Astrocyte (in vitro differentiated cells and primary cell): Measurements from ENCODE around the gene ATP8A1. TPM values are rescaled to one million over a fixed set of nuclear protein-coding genes. Genes with fewer than 3 reads are reported as not detected.
"Not testable (repeated sequence)": the region's sequence is repeated elsewhere in the genome, so short reads cannot be mapped to it uniquely, and the experiment has no call there.

Source experiments
- DNase-seq: peaks from one replicate; pipeline ENCODE4 v3.0.0-alpha.2; 2010; ENCODE audit warnings: low read depth
- FAIRE-seq: peaks from 2 replicates; lab custom pipeline; 2011; peaks lifted over from hg19 to GRCh38; lab: Jason Lieb, UNC
- H2AFZ ChIP-seq: 2 replicates; pipeline ENCODE4 v1.6.0; 2012; ENCODE audit warnings: low read depth, low read length, inconsistent platforms
- H3K27ac ChIP-seq: 2 replicates; pipeline ENCODE4 v1.5.1; 2011; ENCODE audit warnings: low read depth, low read length, inconsistent platforms
- H3K27me3 ChIP-seq: 2 replicates; pipeline ENCODE4 v1.6.0; 2011; ENCODE audit warnings: low read length, inconsistent platforms; ENCODE audit not compliant: insufficient read depth
- H3K36me3 ChIP-seq: 2 replicates; pipeline ENCODE4 v1.5.1; 2011; ENCODE audit warnings: low read length, inconsistent platforms; ENCODE audit not compliant: insufficient read depth
- H3K4me1 ChIP-seq: 2 replicates; pipeline ENCODE4 v1.5.1; 2011; ENCODE audit warnings: low read length, inconsistent platforms; ENCODE audit not compliant: insufficient read depth
- H3K4me2 ChIP-seq: 2 replicates; pipeline ENCODE4 v1.6.0; 2012; ENCODE audit warnings: low read length, inconsistent platforms
- H3K4me3 ChIP-seq: 2 replicates; pipeline ENCODE4 v1.5.1; 2011; ENCODE audit warnings: low read depth, mild to moderate bottlenecking, low read length, inconsistent platforms; ENCODE audit not compliant: insufficient read depth
- H3K79me2 ChIP-seq: 2 replicates; pipeline ENCODE4 v1.6.0; 2012; ENCODE audit warnings: mild to moderate bottlenecking, low read length, inconsistent platforms; ENCODE audit not compliant: insufficient read depth
- H3K9ac ChIP-seq: 2 replicates; pipeline ENCODE4 v1.6.0; 2012; ENCODE audit warnings: mild to moderate bottlenecking, low read length, inconsistent platforms
- H3K9me3 ChIP-seq: 2 replicates; pipeline ENCODE4 v1.5.1; 2012; ENCODE audit warnings: low read depth, mild to moderate bottlenecking, low read length, inconsistent platforms; ENCODE audit not compliant: insufficient read depth
- H4K20me1 ChIP-seq: 2 replicates; pipeline ENCODE4 v1.6.0; 2012; ENCODE audit warnings: low read length, inconsistent platforms; ENCODE audit not compliant: insufficient read depth
- H3K27ac Mint-ChIP-seq: one replicate; pipeline ENCODE4 v1.8.0; 2021; ENCODE audit warnings: mild to moderate bottlenecking, mixed read lengths; ENCODE audit not compliant: unreplicated experiment
- H3K27me3 Mint-ChIP-seq: one replicate; pipeline ENCODE4 v1.8.0; 2021; ENCODE audit warnings: low read depth, mixed read lengths; ENCODE audit not compliant: unreplicated experiment
- H3K36me3 Mint-ChIP-seq: one replicate; pipeline ENCODE4 v1.8.0; 2021; ENCODE audit warnings: low read depth, mixed read lengths; ENCODE audit not compliant: unreplicated experiment
- H3K4me1 Mint-ChIP-seq: one replicate; pipeline ENCODE4 v1.8.0; 2021; ENCODE audit warnings: low read depth, mixed read lengths; ENCODE audit not compliant: unreplicated experiment
- H3K4me3 Mint-ChIP-seq: one replicate; pipeline ENCODE4 v1.8.0; 2021; ENCODE audit warnings: mild to moderate bottlenecking, moderate library complexity, mixed read lengths; ENCODE audit not compliant: unreplicated experiment
- H3K9me3 Mint-ChIP-seq: one replicate; pipeline ENCODE4 v1.8.0; 2021; ENCODE audit warnings: mild to moderate bottlenecking, mixed read lengths; ENCODE audit not compliant: unreplicated experiment
- EZH2 ChIP-seq: IDR thresholded peaks from 2 replicates; pipeline ENCODE4 v1.6.1; 2012; ENCODE audit warnings: mild to moderate bottlenecking, low read length, inconsistent platforms; ENCODE audit not compliant: insufficient read depth
- total RNA-seq: library from RNA; stranded (reverse); gene quantifications from 2 replicates; pipeline ENCODE4 v1.2.1, GENCODE V29; 2021
- TF ChIP-seq, protein P1 (sequence below): IDR thresholded peaks from 2 replicates; pipeline ENCODE4 v1.5.1; 2011; ENCODE audit warnings: low read depth, mild to moderate bottlenecking, inconsistent platforms, low read length, moderate library complexity; ENCODE audit not compliant: insufficient read depth

The ATP8A1 gene
- total RNA-seq, 1 donor from 2014 or later: 2.9 TPM

GRCh38 chr4:42653626-42654560 lies 3.0 kb downstream of the ATP8A1 start:
- Histone ChIP-seq H3K9ac (no peak overlapping the region), H3K36me3 (no peaks in the 10 kb centered on the region), H3K27ac (no peak overlapping the region), H3K79me2 (no peaks in the 10 kb centered on the region), H3K4me3 (no peak overlapping the region), H3K27me3 (no peaks in the 10 kb centered on the region), H3K4me1 (peaks cover 32% of the 10 kb centered on the region), H3K4me2 (peak overlapping the region; percentile 53), H4K20me1 (no peaks in the 10 kb centered on the region), H2AFZ (no peak overlapping the region), H3K9me3 (no peaks in the 10 kb centered on the region)
- no peak for FAIRE-seq
- Mint-ChIP-seq H3K36me3 (no peaks in the 10 kb centered on the region), H3K9me3 (peaks cover 6% of the 10 kb centered on the region), H3K4me3 (no peak overlapping the region), H3K4me1 (peaks cover 25% of the 10 kb centered on the region), H3K27me3 (no peaks in the 10 kb centered on the region), H3K27ac (no peak overlapping the region)
- DNase-seq: peak; percentile 8
- TF ChIP-seq, protein P1, sequence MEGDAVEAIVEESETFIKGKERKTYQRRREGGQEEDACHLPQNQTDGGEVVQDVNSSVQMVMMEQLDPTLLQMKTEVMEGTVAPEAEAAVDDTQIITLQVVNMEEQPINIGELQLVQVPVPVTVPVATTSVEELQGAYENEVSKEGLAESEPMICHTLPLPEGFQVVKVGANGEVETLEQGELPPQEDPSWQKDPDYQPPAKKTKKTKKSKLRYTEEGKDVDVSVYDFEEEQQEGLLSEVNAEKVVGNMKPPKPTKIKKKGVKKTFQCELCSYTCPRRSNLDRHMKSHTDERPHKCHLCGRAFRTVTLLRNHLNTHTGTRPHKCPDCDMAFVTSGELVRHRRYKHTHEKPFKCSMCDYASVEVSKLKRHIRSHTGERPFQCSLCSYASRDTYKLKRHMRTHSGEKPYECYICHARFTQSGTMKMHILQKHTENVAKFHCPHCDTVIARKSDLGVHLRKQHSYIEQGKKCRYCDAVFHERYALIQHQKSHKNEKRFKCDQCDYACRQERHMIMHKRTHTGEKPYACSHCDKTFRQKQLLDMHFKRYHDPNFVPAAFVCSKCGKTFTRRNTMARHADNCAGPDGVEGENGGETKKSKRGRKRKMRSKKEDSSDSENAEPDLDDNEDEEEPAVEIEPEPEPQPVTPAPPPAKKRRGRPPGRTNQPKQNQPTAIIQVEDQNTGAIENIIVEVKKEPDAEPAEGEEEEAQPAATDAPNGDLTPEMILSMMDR: no peak
- no peak for TF ChIP-seq EZH2

DNA sequence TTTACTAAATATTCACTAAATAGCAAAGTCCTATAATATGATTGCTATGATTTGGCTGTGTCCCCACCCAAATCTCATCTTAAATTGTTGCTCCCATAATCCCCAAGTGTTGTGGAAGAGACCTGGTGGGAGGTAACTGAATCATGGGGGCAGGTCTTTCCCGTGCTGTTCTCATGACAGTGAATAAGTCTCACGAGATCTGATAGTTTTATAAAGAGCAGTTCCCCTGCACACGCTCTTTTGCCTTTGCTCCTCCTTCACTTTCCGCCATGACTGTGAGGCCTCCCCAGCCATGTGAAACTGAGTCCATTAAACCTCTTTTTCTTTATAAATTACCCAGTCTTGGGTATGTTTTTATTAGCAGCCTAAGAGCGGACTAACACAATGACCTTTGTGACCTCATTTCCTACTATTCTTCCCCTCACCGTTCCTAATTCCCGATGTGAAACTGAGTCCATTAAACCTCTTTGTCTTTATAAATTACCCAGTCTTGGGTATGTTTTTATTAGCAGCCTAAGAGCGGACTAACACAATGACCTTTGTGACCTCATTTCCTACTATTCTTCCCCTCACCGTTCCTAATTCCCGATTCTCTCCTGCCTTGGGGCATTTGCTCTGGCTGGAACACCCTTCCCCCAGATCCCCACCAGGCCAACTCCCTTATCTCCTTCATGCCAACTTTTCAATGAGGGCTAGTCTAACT lies 4.2 kb downstream of the ATP8A1 start:
- DNase-seq, H3K9me3 Mint-ChIP-seq, H3K9ac ChIP-seq, FAIRE-seq, H3K36me3 ChIP-seq, H3K79me2 ChIP-seq, H3K4me2 ChIP-seq, H2AFZ ChIP-seq, H3K27me3 ChIP-seq, H3K27ac Mint-ChIP-seq, H3K27me3 Mint-ChIP-seq, H3K4me3 ChIP-seq, H3K27ac ChIP-seq, H4K20me1 ChIP-seq, H3K4me3 Mint-ChIP-seq, H3K9me3 ChIP-seq, H3K36me3 Mint-ChIP-seq: not testable (repeated sequence)
- H3K4me1 Mint-ChIP-seq: peaks cover 20% of the 10 kb centered on the region
- H3K4me1 ChIP-seq: peaks cover 26% of the 10 kb centered on the region

- no peak overlapping the region for H3K4me3 Mint-ChIP-seq
- peaks cover 6% of the 10 kb centered on the region for H3K9me3 Mint-ChIP-seq
- H3K36me3 Mint-ChIP-seq: no peaks in the 10 kb centered on the region
- Histone ChIP-seq H3K27ac (no peak overlapping the region), H3K9ac (no peak overlapping the region), H3K4me2 (no peak overlapping the region), H3K36me3 (no peaks in the 10 kb centered on the region), H3K79me2 (no peaks in the 10 kb centered on the region), H4K20me1 (no peaks in the 10 kb centered on the region), H3K9me3 (no peaks in the 10 kb centered on the region), H3K27me3 (no peaks in the 10 kb centered on the region), H3K4me3 (no peak overlapping the region), H3K4me1 (peaks cover 15% of the 10 kb centered on the region), H2AFZ (no peak overlapping the region)
- no peak overlapping the region for H3K27ac Mint-ChIP-seq
- no peaks in the 10 kb centered on the region for H3K27me3 Mint-ChIP-seq
- DNase-seq (no peak), FAIRE-seq (no peak)
- peaks cover 10% of the 10 kb centered on the region for H3K4me1 Mint-ChIP-seq
- TF ChIP-seq, protein P1: no peak
- TF ChIP-seq EZH2: no peak
These were observed 7.0 kb downstream of the ATP8A1 start for GRCh38 chr4:42649870-42650269.
